Neural progenitor cell (in vitro differentiated cells): Measurements from ENCODE around the gene CGRRF1.

Experiments used
- EZH2 ChIP-seq: fragments of 200-600 bp; sonication (generic); IDR thresholded peaks from 2 replicates; pipeline ENCODE4 v1.6.1; 2017; ENCODE audit warnings: antibody characterized with exemption, mild to moderate bottlenecking, moderate library complexity
- TF ChIP-seq, protein P1 (sequence below): fragments of 200-600 bp; sonication (generic); IDR thresholded peaks from 2 replicates; pipeline ENCODE4 v1.5.1; 2017; ENCODE audit warnings: antibody characterized with exemption, mild to moderate bottlenecking

DNA sequence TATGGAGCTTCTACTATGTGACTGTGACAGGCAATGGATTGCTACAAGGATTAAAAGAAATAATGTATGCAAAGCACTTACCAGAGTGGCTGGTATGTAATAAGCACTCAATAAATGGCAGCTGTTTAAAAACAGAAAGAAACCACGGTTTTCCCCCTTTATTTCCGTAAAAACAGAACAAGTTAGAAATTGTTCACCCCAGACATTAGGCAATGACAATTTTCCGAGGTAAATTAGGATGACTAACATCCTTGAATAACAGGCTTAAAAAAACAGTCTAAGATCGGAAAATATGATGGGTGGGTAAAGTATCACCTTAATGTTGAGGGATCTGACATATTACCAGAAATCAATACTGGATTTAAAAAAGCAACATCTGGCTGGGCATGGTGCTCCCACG, 47.7 kb upstream of the CGRRF1 start:
- TF ChIP-seq, protein P1, sequence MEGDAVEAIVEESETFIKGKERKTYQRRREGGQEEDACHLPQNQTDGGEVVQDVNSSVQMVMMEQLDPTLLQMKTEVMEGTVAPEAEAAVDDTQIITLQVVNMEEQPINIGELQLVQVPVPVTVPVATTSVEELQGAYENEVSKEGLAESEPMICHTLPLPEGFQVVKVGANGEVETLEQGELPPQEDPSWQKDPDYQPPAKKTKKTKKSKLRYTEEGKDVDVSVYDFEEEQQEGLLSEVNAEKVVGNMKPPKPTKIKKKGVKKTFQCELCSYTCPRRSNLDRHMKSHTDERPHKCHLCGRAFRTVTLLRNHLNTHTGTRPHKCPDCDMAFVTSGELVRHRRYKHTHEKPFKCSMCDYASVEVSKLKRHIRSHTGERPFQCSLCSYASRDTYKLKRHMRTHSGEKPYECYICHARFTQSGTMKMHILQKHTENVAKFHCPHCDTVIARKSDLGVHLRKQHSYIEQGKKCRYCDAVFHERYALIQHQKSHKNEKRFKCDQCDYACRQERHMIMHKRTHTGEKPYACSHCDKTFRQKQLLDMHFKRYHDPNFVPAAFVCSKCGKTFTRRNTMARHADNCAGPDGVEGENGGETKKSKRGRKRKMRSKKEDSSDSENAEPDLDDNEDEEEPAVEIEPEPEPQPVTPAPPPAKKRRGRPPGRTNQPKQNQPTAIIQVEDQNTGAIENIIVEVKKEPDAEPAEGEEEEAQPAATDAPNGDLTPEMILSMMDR = no peak
- no peak for TF ChIP-seq EZH2
